ENCODE results near the gene POLQ.

GRCh38 chr3:121531269-121531668 is 14.5 kb downstream of the POLQ start:
- no peak for TF ChIP-seq CTCF (IDR thresholded peaks at IDR 0.05; ENCODE audit: low read depth, low read length, missing input control)
- TF ChIP-seq TAF1 (conservative IDR thresholded peaks at IDR 0.05), result no peak
- no peak for TF ChIP-seq ATF3 (IDR thresholded peaks at IDR 0.05)
- TF ChIP-seq REST (IDR thresholded peaks at IDR 0.05), result no peak
- TF ChIP-seq MAX (IDR thresholded peaks at IDR 0.05), result no peak
- no peak for TF ChIP-seq GABPA (IDR thresholded peaks at IDR 0.05 in 1 of 2, conservative IDR thresholded peaks at IDR 0.05 in 1 of 2)
- no peak for TF ChIP-seq YY1 (IDR thresholded peaks at IDR 0.05)
